HepG2 (cell line): Measurements from ENCODE around the gene AKR1E2. TPM values are rescaled to one million over a fixed set of nuclear protein-coding genes. Genes with fewer than 3 reads are reported as not detected.
A peak's percentile ranks its signal among the peaks of the same experiment; 100 is the strongest.

ENCODE experiments used
- CCAR2 ChIP-seq: fragments of 200-400 bp; formaldehyde crosslinking; optimal IDR thresholded peaks from 2 replicates; pipeline ENCODE3; 2018; ENCODE audit warnings: low read depth, mild to moderate bottlenecking, low read length, moderate library complexity
- ELF3 ChIP-seq: IDR thresholded peaks from 2 replicates; pipeline ENCODE4 v1.6.1; 2016; ENCODE audit warnings: missing genetic modification reagents, missing compliant biosample characterization
- FOXO1 ChIP-seq: sonication (generic); formaldehyde crosslinking; IDR thresholded peaks from 2 replicates; pipeline ENCODE4 v1.4.0; 2020; ENCODE audit warnings: missing genetic modification reagents
- GLI4 ChIP-seq: sonication (generic); formaldehyde crosslinking; IDR thresholded peaks from 2 replicates; pipeline ENCODE4 v1.5.1; 2020; ENCODE audit warnings: missing genetic modification reagents, mild to moderate bottlenecking, moderate library complexity, borderline replicate concordance
- HMGXB4 ChIP-seq, 2 experiments: sonication (generic) in 1 of 2; formaldehyde crosslinking in 1 of 2; IDR thresholded peaks; 2 replicates each; pipeline versions ENCODE4 v1.4.0 to v1.6.1; 2018 to 2020; ENCODE audit warnings: missing genetic modification reagents in 2 of 2, borderline replicate concordance in 1 of 2, low read depth in 1 of 2, mild to moderate bottlenecking in 1 of 2, missing biosample characterization in 1 of 2
- KDM2A ChIP-seq: sonication (generic); formaldehyde crosslinking; IDR thresholded peaks from 2 replicates; pipeline ENCODE4 v1.4.0; 2020; ENCODE audit warnings: low read depth, missing genetic modification reagents, borderline replicate concordance
- KDM5B ChIP-seq: sonication (generic); formaldehyde crosslinking; IDR thresholded peaks from 2 replicates; pipeline ENCODE4 v1.4.0; 2020; ENCODE audit warnings: missing genetic modification reagents, mild to moderate bottlenecking, borderline replicate concordance
- PPARG ChIP-seq: conservative IDR thresholded peaks from 2 replicates; pipeline ENCODE4 v1.6.1; 2016; ENCODE audit warnings: missing biosample characterization, missing genetic modification reagents
- PRDM15 ChIP-seq: sonication (generic); formaldehyde crosslinking; IDR thresholded peaks from 2 replicates; pipeline ENCODE4 v1.4.0; 2020; ENCODE audit warnings: missing genetic modification reagents
- SNAPC4 ChIP-seq: sonication (generic); formaldehyde crosslinking; IDR thresholded peaks from 2 replicates; pipeline ENCODE4 v1.4.0; 2020; ENCODE audit warnings: mild to moderate bottlenecking, missing genetic modification reagents
- TCF12 ChIP-seq, 2 experiments: fragments of 450-650 bp in 1 of 2; sonication (generic) in 1 of 2; formaldehyde crosslinking in 1 of 2; IDR thresholded peaks; 2 replicates each; pipeline versions ENCODE4 v1.6.1 to v1.8.0; 2017 to 2022; ENCODE audit warnings: antibody characterized with exemption in 1 of 2, mild to moderate bottlenecking in 1 of 2, missing genetic modification reagents in 1 of 2, moderate library complexity in 1 of 2
- TFE3 ChIP-seq: IDR thresholded peaks from 2 replicates; pipeline ENCODE4 v1.6.1; 2016
- ZNF121 ChIP-seq: sonication (generic); formaldehyde crosslinking; IDR thresholded peaks from 2 replicates; pipeline ENCODE4 v1.5.0; 2020; ENCODE audit warnings: mild to moderate bottlenecking, missing genetic modification reagents
- ZNF180 ChIP-seq: sonication (generic); formaldehyde crosslinking; IDR thresholded peaks from 2 replicates; pipeline ENCODE4 v1.4.0; 2020; ENCODE audit warnings: low read depth, missing genetic modification reagents, borderline replicate concordance
- ZNF501 ChIP-seq: sonication (generic); formaldehyde crosslinking; IDR thresholded peaks from 2 replicates; pipeline ENCODE4 v1.5.1; 2020; ENCODE audit warnings: mild to moderate bottlenecking, moderate library complexity, missing genetic modification reagents
- ZNF83 ChIP-seq: sonication (generic); formaldehyde crosslinking; IDR thresholded peaks from 2 replicates; pipeline ENCODE4 v1.4.0; 2020; ENCODE audit warnings: missing genetic modification reagents, mild to moderate bottlenecking, borderline replicate concordance
- polyA plus RNA-seq, 8 experiments: library from polyadenylated mRNA; depleted of rRNA in 3 of 8; stranded (reverse) in 7 of 8; unstranded in 1 of 8; fragments of >200 nt; fragmentation: Illumina TruSeq in 4 of 8; extraction: Trizol in 4 of 8; gene quantifications; 2 replicates each; pipeline versions ENCODE4 v1.2.1 to v1.2.3, GENCODE V29; 2011 to 2016; ENCODE audit warnings: low read depth in 4 of 8, missing spikeins in 1 of 8, mixed read lengths in 1 of 8; ENCODE audit not compliant: insufficient read depth in 1 of 8
- total RNA-seq, 5 experiments: library from RNA; depleted of rRNA; stranded (reverse); fragments of >200 nt; fragmentation: Illumina TruSeq; extraction: Trizol; gene quantifications; 2 replicates each; pipeline ENCODE4 v1.2.3, GENCODE V29; 2016; ENCODE audit warnings: low read depth in 1 of 5

AKR1E2 gene
- total and polyA plus RNA-seq, 2 of the 13 experiments (the other 11 are each of a cell fraction or from before 2014, with no cell fraction given), result not detected

GRCh38 chr10:4849555-4850242, 23.7 kb downstream of the AKR1E2 start (continued):
- no peak for TF ChIP-seq ZNF83 (CRISPR knock-in tag)
- TF ChIP-seq KDM5B (CRISPR knock-in tag), result no peak
- no peak for TF ChIP-seq GLI4 (CRISPR knock-in tag)
- TF ChIP-seq SNAPC4, result no peak
- peak; percentile 56 for TF ChIP-seq FOXO1 (CRISPR knock-in tag)
- no peak for TF ChIP-seq ZNF121 (CRISPR knock-in tag)
- peak; percentile 63; the same call in 1 of the 2 replicates for TF ChIP-seq PPARG (CRISPR knock-in tag)
- TF ChIP-seq ZNF180 (CRISPR knock-in tag), result no peak
- TF ChIP-seq KDM2A (CRISPR knock-in tag), result peak; percentile 74
- TF ChIP-seq HMGXB4 (CRISPR knock-in tag; IDR thresholded peaks at IDR 0.05; ENCODE audit: borderline replicate concordance in 1 of 2, low read depth in 1 of 2), result peak; percentile 74 to 97
- no peak for TF ChIP-seq TCF12 (IDR thresholded peaks at IDR 0.05)
- no peak; the same call in 1 of the 2 replicates for TF ChIP-seq TCF12 (CRISPR knock-in tag; IDR thresholded peaks at IDR 0.05)
- no peak for TF ChIP-seq PRDM15 (CRISPR knock-in tag)
- TF ChIP-seq CCAR2, result no peak
- peak; percentile 25; the same call in 1 of the 2 replicates for TF ChIP-seq TFE3 (CRISPR knock-in tag)
- TF ChIP-seq ZNF501 (CRISPR knock-in tag), result peak; percentile 96
- 0 out of 2 replicates have a peak, but pooled peaks have one; percentile 28 for TF ChIP-seq ELF3 (CRISPR knock-in tag)
